DMS153 (cell line): Measurements from ENCODE around the gene PLEKHA6.

Experiments
- DNase-seq: peaks from one replicate; lab custom pipeline; 2025; lab: John Stamatoyannopoulos, UW

PLEKHA6 gene

DNA sequence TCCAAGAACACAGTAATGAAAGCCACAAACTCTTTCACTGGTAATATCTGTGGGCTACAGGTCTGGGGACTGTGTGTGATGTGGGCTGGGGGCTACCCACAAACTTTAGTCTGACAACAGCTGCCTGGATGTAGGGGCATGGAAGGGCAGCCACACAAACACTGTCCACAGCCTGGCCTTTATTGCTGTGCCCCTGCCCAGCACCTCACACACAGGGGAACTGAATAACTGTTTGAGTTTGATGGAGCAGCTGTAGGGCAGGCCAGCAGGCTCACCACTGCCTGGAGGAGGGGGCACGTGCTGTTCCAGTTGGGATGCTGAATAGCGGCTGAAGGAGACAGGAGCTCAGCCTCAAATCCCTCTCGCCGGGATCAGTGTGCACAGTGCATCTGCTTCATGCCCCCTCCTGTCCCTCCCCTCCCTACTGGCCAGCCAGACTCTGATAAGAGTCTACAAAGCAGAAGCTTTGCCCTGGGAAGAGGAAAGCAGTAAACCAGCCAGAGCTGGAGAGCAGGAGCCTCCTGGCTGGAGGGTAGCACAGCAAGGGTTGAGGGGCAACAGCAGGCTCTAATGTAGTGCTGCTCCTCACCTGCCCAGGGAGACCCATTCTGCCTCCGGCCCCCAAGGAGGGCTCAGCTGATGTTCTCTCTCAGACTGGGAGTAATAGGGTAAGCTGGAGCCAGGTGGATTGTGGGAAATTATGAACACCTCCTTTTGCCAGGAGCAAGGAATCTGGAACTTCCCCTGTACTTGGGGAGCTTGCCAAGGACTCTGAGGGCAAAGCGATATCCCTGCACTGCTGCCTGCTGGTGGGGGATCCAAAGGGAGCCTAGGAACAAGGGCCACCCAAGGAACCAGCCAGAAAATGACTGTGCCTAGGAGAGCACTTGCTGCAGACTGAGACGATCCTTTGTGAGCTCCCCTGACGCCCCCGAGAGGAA, 75.7 kb downstream of the PLEKHA6 start:
- DNase-seq = no peak

GRCh38 chr1:204282761-204283221, 76.9 kb downstream of the PLEKHA6 start:
- no peak for DNase-seq

DNA sequence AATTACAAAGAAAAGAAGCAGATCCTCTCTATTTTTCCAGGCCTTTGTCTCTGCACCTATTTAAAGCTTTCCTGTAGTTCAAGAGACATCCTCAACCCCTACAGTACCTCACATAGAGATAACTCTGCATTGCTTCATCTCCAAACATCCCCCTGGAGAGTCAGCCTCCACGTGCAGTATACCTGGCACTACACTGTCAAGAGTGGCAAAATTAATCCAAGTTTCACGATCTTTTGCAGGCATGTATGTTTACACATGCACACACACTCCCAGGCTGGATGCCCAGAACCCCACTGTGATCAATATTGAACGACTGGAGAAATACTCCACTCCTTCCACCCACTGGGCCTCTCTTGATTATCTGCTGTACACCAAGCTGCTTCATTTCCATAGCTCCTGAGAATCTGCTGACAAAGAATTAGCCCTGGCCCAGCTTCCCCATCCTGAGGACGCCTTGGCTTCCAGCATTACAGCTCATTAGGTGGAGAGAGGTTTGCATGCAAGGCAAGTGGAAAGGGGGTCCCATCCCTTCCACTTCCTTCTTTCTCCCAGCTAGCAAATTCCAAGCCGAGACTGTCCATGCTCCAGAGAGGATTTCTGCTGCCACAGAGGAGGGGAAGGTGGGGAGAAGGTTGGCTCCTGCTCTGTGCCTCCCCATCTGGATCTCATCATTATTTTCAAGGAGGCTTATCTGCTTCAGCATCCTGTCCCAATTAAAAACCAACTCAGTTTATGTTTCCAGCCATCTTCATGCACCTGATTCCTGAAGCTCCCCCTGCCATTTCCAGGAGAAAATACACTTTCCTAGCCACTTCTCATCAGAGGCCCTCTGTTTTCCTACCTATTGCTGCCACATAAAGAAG, 79.4 kb downstream of the PLEKHA6 start:
- DNase-seq = no peak

DNA sequence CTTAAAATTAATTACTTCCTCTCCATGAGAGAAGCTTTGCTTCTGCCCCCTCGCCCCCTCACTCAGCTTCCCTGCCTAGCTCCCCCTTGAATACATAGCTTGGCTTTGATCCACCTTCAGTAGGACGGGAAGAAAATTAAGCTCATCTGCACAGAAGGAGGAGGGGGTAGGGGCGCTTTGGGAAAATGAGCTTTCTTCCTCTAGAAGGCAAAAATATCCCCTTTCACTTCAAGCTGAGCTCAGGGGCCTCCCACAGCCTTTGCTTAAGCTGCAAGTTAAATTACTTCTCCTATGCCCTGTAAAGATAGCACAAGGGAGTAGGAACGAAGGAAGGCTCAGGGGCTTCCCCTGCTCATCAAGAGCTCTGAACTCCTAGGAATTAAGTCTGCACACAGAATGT, 80.8 kb downstream of the PLEKHA6 start:
- no peak for DNase-seq

GRCh38 chr1:204278251-204278650, 81.5 kb downstream of the PLEKHA6 start:
- no peak for DNase-seq

GRCh38 chr1:204277563-204278219, 82.0 kb downstream of the PLEKHA6 start:
- DNase-seq = no peak

DNA sequence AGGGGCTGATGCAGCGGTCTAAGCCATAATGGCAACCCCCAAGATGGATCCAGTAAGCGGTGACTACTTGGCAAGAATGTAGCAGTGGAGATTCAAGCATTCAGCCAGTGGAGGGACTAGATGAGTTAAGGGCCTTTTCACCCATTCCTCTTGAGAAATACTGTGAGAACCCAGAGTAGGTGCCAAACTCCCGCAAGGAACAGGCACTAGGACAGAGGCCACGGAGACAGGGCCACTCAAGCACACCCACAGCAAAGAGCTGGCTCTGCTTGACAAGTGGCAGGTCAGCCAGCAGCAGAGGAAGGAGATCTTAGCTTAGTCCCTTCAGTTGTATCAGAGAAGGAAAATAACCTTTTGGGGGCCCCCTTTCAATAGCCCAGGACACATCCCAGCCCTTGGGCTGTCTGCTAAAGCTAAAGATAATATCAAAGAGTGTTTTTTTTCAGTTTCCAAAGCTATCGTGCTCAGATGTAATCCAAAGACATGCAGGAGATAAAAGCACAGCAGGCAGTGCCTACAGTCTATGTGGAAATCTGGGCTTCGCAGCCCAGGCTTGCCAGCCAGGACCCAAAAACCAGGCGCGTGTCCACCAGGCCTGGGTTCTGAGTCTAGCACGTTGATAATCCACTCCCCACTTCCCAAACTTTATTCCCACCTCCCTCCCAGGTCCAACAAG, 83.9 kb downstream of the PLEKHA6 start:
- DNase-seq = no peak

GRCh38 chr1:204274446-204274845, 85.3 kb downstream of the PLEKHA6 start:
- no peak for DNase-seq

DNA sequence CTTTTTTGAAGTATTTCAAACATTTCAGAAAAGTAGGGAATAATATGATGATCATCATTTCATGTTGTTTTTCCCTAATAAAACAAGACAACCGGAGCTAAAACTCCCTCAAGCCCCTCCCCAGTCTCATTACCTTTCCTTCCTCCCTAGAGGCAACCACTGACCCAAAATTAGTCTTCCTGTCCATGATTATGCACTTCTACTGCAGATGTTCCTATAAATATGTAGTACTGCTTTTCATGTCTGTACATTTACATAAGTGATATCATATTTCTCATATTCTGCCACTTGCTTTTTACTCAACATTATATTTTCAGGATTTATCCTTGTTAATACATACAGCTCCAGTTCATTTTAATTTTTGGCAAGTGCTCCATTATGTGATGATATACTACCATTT, 87.2 kb downstream of the PLEKHA6 start:
- DNase-seq = no peak

GRCh38 chr1:204271970-204272369, 87.8 kb downstream of the PLEKHA6 start:
- DNase-seq = no peak

- DNase-seq = no peak
These were observed 91.6 kb downstream of the PLEKHA6 start for GRCh38 chr1:204268101-204268500.

DNA sequence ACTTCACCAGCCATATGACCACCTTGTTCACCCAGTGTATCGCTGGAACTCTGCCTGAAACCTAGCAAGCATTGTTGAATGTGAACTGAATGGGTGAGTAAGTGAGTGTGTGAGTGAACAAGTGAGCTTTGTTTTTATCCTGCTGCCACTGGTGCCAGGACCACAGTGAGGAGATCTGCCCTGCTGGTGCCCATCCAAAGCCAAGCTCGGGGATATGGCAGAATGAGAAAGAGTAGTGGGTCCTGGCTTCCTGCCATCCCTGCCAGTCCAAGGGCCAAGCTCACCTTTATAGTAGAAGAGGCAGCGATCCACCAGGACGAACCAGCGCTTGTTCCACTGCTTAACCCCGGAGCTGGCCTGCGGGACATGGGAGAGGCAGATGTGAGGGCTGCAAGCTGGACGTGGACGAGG, 92.5 kb downstream of the PLEKHA6 start:
- DNase-seq = no peak

- DNase-seq = no peak
These were observed 93.2 kb downstream of the PLEKHA6 start for GRCh38 chr1:204266504-204267034.

DNA sequence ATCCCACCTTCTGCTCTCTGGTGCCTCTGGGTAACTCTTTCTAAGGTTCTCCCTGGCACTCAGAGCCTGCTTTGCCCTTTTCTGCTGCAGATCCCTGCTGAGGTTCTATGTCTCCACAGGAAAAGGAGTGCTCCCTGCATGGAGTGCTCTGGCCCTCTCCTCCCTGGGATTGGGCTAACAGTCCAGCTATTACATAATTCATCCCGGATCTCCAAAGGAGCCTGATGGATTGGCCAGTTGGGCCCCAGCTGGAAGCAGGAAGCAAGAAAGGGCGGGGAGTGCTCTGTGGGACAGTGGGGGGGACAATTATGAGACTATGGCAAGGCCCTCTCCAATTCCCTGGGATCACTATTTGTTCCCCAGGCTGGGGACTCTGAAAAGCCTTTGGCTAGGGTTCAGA, 94.1 kb downstream of the PLEKHA6 start:
- no peak for DNase-seq

DNA sequence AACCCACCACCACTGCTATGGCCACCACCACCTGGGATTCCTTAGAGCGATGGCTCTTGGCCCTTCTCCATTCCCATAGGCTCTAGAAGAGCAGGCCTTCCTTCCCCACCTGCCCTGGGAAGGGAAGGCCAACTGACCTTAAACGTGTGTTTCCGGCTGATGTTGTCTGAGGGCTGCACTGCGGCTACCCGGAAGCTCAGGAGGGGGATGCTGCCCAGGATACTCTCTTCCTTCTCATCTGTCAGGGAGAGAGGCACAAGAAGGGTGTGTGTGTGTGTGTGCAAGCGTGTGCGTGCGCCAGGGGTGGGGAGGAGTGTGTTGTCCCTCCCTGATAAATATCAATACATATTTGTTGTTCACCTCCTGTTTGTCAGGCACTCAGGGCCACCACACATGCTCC, 94.9 kb downstream of the PLEKHA6 start:
- DNase-seq = no peak

- no peak for DNase-seq
These were observed 96.3 kb downstream of the PLEKHA6 start for GRCh38 chr1:204263254-204263910.

- no peak for DNase-seq
These were observed 97.0 kb downstream of the PLEKHA6 start for GRCh38 chr1:204262506-204263253.

DNA sequence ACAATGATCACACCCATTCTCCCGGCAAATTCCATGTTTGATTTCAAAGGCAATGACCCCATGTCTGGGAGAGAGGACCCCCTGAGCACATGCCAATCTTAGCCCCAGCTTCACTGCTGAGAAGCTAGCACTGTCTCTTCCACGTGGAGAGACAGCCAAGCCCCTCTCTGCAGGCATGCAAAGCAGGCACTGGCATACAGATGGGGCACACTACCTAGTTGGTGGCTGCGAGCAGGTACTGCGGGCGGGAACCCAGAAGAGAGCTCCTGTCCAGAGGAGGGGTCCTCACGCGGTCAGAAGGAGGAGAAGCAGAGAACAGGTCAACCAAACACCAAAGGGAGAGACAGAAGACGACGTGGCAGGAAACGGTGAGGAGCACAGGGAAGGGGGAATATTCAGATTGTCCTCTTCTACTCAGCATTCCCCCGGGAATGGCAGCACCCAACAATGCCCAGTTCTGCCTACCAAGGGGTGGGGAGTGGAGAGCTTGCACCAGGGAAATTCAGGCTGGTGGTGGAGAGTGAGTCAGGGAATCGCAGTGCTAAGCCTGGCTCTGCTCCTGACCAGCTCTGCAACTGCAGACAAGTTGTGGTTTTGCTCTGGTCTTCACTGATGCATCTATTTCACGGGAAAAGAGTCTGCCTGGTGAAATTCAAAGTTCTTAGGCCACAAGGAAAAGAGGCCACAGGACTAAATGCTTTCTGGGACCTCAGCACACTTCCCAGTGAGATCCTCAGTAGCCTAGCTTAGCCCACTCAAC, 97.8 kb downstream of the PLEKHA6 start:
- DNase-seq = no peak

GRCh38 chr1:204261266-204261665, 98.5 kb downstream of the PLEKHA6 start:
- DNase-seq = no peak
